Smooth muscle cell (in vitro differentiated cells): ENCODE measurements around the gene PGLYRP2. TPM values are rescaled to one million over a fixed set of nuclear protein-coding genes. Genes with fewer than 3 reads are reported as not detected.

Experiments used
- DNase-seq: peaks from one replicate; lab custom pipeline; 2025; ENCODE audit not compliant: unreplicated experiment; lab: John Stamatoyannopoulos, UW
- H2AFZ ChIP-seq: fragments of 200-600 bp; sonication (generic); 2 replicates; pipeline ENCODE4 v1.6.0; 2016; ENCODE audit warnings: antibody characterized with exemption, low read depth, mild to moderate bottlenecking
- H3F3A ChIP-seq: fragments of 200-600 bp; sonication (generic); 2 replicates; pipeline ENCODE4 v1.6.0; 2017; ENCODE audit warnings: antibody characterized with exemption, low read depth
- H3K27ac ChIP-seq: fragments of 200-600 bp; sonication (generic); 2 replicates; pipeline ENCODE4 v1.5.1; 2016; ENCODE audit warnings: low read depth, mild to moderate bottlenecking
- H3K27me3 ChIP-seq: fragments of 200-600 bp; sonication (generic); 2 replicates; pipeline ENCODE4 v1.6.1; 2016; ENCODE audit warnings: low read depth, mild to moderate bottlenecking
- H3K36me3 ChIP-seq: fragments of 200-600 bp; sonication (generic); 2 replicates; pipeline ENCODE4 v1.5.1; 2016; ENCODE audit warnings: low read depth
- H3K4me1 ChIP-seq: fragments of 200-600 bp; sonication (generic); 2 replicates; pipeline ENCODE4 v1.5.1; 2016; ENCODE audit warnings: low read depth
- H3K4me2 ChIP-seq: fragments of 200-600 bp; sonication (generic); 2 replicates; pipeline ENCODE4 v1.6.0; 2016; ENCODE audit warnings: mild to moderate bottlenecking
- H3K4me3 ChIP-seq: fragments of 200-600 bp; sonication (generic); 2 replicates; pipeline ENCODE4 v1.5.1; 2016; ENCODE audit warnings: mild to moderate bottlenecking
- H3K79me2 ChIP-seq: fragments of 200-600 bp; sonication (generic); 2 replicates; pipeline ENCODE4 v1.6.0; 2016; ENCODE audit warnings: low read depth, mild to moderate bottlenecking
- H3K9ac ChIP-seq: fragments of 200-600 bp; sonication (generic); 2 replicates; pipeline ENCODE4 v1.6.0; 2016; ENCODE audit warnings: low read depth
- H3K9me3 ChIP-seq: fragments of 200-600 bp; sonication (generic); replicated peaks from 2 replicates; pipeline ENCODE4 v1.5.1; 2016; ENCODE audit warnings: low read depth
- H4K20me1 ChIP-seq: fragments of 200-600 bp; sonication (generic); 2 replicates; pipeline ENCODE4 v1.6.0; 2016; ENCODE audit warnings: low read depth
- WGBS: methylation state at CpG from one replicate; pipeline ENCODE4 v1.1.7; 2016; ENCODE audit warnings: low lambda C conversion rate; 5-methylcytosine and 5-hydroxymethylcytosine counted together
- polyA plus RNA-seq: library from polyadenylated mRNA; unstranded; fragments of >200 nt; fragmentation: Nextera tagmentation; extraction: Ambion mirVana; gene quantifications from 2 replicates; pipeline ENCODE4 v1.2.1, GENCODE V29; 2016
- total RNA-seq: library from RNA; depleted of rRNA; stranded (reverse); fragments of >200 nt; gene quantifications from 2 replicates; pipeline ENCODE4 v1.2.3, GENCODE V29; 2014
- TF ChIP-seq, protein P1 (sequence below): fragments of 200-600 bp; sonication (generic); IDR thresholded peaks from 2 replicates; pipeline ENCODE4 v1.5.1; 2017; ENCODE audit warnings: borderline replicate concordance, mild to moderate bottlenecking, antibody characterized with exemption; ENCODE audit not compliant: insufficient read depth, poor library complexity, severe bottlenecking

The PGLYRP2 gene
- total and polyA plus RNA-seq, 2 experiments from 2014 or later, result not detected

DNA sequence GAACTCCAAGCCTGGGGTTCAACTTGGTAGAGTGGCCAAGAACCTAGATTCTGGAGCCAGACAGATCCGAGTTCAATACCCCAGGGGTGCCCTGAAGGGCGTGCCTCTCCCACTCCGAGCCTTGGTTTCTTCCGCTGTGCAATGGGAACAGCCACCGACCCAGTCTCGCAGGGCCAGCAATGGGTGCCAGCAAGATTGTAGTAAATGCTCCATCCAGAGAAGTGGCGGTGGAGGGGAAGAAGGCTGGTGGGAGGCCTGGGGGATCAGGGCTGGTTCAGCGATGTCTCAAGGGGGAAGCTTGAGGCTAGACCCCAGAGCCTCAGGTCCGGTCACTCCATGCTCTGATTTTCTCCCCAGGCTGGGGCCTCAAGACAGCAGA lies 34.1 kb downstream of the PGLYRP2 start:
- Histone ChIP-seq H3K9ac (no peak overlapping the region), H3F3A (peaks cover 2% of the 10 kb centered on the region), H3K36me3 (no peaks in the 10 kb centered on the region), H3K4me3 (no peak overlapping the region), H3K79me2 (no peaks in the 10 kb centered on the region), H3K4me1 (no peaks in the 10 kb centered on the region), H3K4me2 (no peak overlapping the region), H4K20me1 (no peaks in the 10 kb centered on the region), H3K27me3 (no peaks in the 10 kb centered on the region), H3K27ac (no peak overlapping the region), H2AFZ (no peak overlapping the region), H3K9me3 (no peaks in the 10 kb centered on the region)
- no peak for DNase-seq
- 85% methylated on average over 9 of the region's 9 CpGs for whole genome bisulfite sequencing
- TF ChIP-seq, protein P1, sequence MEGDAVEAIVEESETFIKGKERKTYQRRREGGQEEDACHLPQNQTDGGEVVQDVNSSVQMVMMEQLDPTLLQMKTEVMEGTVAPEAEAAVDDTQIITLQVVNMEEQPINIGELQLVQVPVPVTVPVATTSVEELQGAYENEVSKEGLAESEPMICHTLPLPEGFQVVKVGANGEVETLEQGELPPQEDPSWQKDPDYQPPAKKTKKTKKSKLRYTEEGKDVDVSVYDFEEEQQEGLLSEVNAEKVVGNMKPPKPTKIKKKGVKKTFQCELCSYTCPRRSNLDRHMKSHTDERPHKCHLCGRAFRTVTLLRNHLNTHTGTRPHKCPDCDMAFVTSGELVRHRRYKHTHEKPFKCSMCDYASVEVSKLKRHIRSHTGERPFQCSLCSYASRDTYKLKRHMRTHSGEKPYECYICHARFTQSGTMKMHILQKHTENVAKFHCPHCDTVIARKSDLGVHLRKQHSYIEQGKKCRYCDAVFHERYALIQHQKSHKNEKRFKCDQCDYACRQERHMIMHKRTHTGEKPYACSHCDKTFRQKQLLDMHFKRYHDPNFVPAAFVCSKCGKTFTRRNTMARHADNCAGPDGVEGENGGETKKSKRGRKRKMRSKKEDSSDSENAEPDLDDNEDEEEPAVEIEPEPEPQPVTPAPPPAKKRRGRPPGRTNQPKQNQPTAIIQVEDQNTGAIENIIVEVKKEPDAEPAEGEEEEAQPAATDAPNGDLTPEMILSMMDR, result no peak

GRCh38 chr19:15444505-15445226 lies 34.6 kb downstream of the PGLYRP2 start:
- H3K27ac ChIP-seq, result no peak overlapping the region
- WGBS, result 92% methylated on average over 15 of the region's 15 CpGs
- H3K79me2 ChIP-seq, result no peaks in the 10 kb centered on the region
- no peaks in the 10 kb centered on the region for H3K9me3 ChIP-seq
- no peaks in the 10 kb centered on the region for H4K20me1 ChIP-seq
- no peaks in the 10 kb centered on the region for H3K27me3 ChIP-seq
- no peak overlapping the region for H2AFZ ChIP-seq
- no peak overlapping the region for H3K4me2 ChIP-seq
- no peak overlapping the region for H3K4me3 ChIP-seq
- no peaks in the 10 kb centered on the region for H3F3A ChIP-seq
- no peak overlapping the region for H3K9ac ChIP-seq
- H3K36me3 ChIP-seq, result no peaks in the 10 kb centered on the region
- no peaks in the 10 kb centered on the region for H3K4me1 ChIP-seq
- DNase-seq, result no peak
- TF ChIP-seq, protein P1, result no peak

DNA sequence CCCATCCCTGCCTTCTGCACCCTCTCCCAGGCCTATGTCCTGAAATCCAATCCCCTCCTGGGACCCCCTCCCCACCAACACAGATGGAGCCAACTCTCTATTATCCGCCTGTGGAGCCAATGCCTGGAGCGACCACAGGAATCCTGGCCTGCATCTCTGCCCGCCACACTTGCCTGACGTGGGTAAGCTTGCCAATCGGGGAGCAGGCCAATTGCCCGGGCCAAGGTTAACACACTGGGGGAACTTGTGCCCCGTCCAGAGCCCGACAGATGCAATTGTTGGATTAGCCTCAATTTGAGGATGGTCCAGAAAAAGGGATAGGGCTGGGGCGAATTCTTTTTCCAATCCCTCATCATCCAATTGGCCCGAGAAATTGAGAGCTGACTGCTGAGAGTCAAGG lies 35.5 kb downstream of the PGLYRP2 start:
- no peaks in the 10 kb centered on the region for H3F3A ChIP-seq
- no peaks in the 10 kb centered on the region for H3K4me1 ChIP-seq
- TF ChIP-seq, protein P1, result no peak
- H3K4me2 ChIP-seq, result no peak overlapping the region
- H3K79me2 ChIP-seq, result no peaks in the 10 kb centered on the region
- H3K9ac ChIP-seq, result no peak overlapping the region
- no peaks in the 10 kb centered on the region for H4K20me1 ChIP-seq
- WGBS, result 94% methylated on average over 10 of the region's 10 CpGs
- no peak overlapping the region for H3K27ac ChIP-seq
- H3K9me3 ChIP-seq, result no peaks in the 10 kb centered on the region
- no peaks in the 10 kb centered on the region for H3K36me3 ChIP-seq
- no peak overlapping the region for H3K4me3 ChIP-seq
- no peak overlapping the region for H2AFZ ChIP-seq
- no peak for DNase-seq
- no peaks in the 10 kb centered on the region for H3K27me3 ChIP-seq

DNA sequence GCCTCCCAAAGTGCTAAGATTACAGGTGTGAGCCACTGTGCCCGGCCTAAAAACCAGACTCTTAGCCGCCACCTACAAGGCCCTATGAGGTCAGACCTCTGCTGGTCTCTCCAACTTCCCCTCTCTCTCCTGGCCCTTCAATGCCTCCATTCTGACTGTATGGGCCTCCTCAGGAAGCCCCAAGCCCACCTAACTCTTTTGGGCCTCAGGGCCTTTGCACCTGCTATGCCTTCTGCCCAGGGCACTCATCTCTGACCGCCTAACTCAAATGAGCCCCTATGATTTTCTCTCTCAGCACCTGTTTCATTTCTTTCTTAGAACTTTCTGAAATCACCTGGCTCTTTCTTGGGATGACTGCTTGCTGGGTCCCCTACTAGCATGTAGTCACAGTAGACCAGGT lies 36.0 kb downstream of the PGLYRP2 start:
- H3K9ac ChIP-seq, result no peak overlapping the region
- 100% methylated on average over 3 of the region's 3 CpGs for WGBS
- H3F3A ChIP-seq, result no peaks in the 10 kb centered on the region
- no peaks in the 10 kb centered on the region for H3K36me3 ChIP-seq
- H3K9me3 ChIP-seq, result no peaks in the 10 kb centered on the region
- H3K4me3 ChIP-seq, result no peak overlapping the region
- H3K79me2 ChIP-seq, result no peaks in the 10 kb centered on the region
- no peak overlapping the region for H3K27ac ChIP-seq
- no peak for DNase-seq
- TF ChIP-seq, protein P1, result no peak
- no peak overlapping the region for H3K4me2 ChIP-seq
- H3K27me3 ChIP-seq, result no peaks in the 10 kb centered on the region
- no peak overlapping the region for H2AFZ ChIP-seq
- H3K4me1 ChIP-seq, result no peaks in the 10 kb centered on the region
- H4K20me1 ChIP-seq, result no peaks in the 10 kb centered on the region
